ENCODE data around the gene KLHL17.
A peak's percentile ranks its signal among the peaks of the same experiment; 100 is the strongest.

KLHL17 gene

DNA sequence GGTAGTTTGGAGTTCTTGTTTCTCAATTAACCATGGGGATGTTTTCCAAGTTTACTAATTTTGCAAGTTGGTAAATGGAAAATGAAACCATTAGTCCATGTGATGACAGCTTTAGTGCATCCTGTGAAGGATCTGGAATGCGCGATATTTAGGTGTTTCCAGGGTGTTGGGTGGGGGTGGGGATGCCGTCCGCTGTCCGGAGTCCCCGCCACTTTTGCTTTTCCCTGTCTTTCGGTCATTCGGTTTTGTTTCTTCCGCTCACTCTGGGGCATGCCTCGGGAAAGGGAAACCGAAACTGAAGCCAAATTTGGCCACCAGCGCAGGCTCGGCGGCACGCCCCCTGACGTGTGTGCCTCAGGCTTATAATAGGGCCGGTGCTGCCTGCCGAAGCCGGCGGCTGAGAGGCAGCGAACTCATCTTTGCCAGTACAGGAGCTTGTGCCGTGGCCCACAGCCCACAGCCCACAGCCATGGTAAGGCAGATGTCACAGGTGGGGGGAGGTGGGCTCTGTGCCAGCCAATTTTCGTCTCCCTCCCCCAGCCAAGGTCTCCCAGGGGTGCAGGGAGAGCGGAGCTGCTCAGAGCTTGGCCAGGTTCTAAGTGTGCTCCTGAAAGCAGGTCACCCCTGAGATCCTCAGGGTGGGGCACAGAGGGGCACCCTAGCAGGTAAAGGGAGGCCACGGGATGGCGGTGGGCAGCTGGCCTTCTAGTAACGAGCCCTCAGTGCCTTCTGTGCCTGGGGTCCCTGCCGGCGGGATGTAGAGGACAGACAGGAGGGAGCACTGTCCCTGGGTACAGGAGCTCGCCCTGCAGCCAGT, 52.9 kb downstream of the KLHL17 start, which contains the start of gene ISG15:
TSS of gene ISG15 (plus strand) at position 393 of the 817 bp plus-strand sequence. CDS start at position 470, 77 bp downstream.
- H3K27me3 ChIP-seq (ENCODE audit: control insufficient read depth, insufficient read depth, low read length): no peaks in the 10 kb centered on the region
- no peaks in the 10 kb centered on the region for H3K9me3 ChIP-seq (ENCODE audit: control insufficient read depth, low read length)
- peak within 1 kb of the TSS; percentile 70 for H3K4me3 ChIP-seq (ENCODE audit: low read length)
- no peaks in the 10 kb centered on the region for H3K36me3 ChIP-seq (ENCODE audit: control insufficient read depth, insufficient read depth, low read length)
- peak within 1 kb of the TSS; percentile 75 for H3K9ac ChIP-seq (ENCODE audit: low read length)
- H3K4me1 ChIP-seq (ENCODE audit: control insufficient read depth, insufficient read depth, low read length): peaks cover 17% of the 10 kb centered on the region

GRCh38 chr1:1013922-1014648, 53.7 kb downstream of the KLHL17 start:
- H3K9ac ChIP-seq (ENCODE audit: low read length): peak overlapping the region; percentile 75

DNA sequence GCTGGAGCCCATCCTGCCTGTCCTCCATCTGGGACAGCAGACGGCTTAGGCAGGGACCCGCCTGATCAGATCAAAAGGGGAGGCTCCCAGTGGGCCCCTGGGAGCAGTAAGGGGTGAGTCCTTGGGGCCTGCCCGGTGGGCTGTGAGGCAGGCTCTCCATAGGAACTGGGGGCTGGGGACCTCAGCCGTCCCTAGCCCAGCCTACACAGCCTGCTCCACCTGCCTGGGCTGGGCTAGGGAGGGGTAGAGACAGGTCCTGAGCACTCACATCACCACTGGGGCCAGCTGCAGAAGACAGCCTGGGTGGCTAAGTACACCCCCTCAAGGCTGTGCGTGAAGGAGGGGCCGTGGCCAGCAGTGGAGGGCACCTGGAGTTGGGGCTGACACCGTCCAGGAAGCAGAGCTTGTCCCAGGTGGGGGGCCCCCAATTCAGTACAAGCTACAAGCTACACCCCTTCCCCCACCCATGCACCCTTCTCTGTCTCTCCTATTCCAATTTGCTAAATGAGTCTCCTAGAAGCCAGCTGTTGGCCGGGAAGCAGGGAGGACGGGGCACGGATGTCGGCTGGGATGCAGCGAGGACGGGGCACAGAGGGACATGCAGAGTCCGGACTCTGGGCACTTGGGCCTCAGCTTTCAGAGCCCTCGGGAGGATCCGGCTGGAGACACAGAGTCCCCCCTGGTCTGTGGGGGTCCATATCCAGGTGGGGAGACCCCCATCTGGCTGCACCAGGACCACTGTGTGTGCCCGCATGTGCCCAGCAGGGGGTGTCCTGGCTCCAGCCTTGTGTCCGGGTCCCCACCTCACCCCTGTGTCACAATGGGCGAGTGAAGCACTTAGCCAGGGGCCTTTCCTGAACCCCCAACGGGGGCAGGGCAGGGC, 54.7 kb downstream of the KLHL17 start:
- Histone ChIP-seq H3K36me3 (ENCODE audit: control insufficient read depth, insufficient read depth, low read length) (no peaks in the 10 kb centered on the region), H3K4me1 (ENCODE audit: control insufficient read depth, insufficient read depth, low read length) (peaks cover 20% of the 10 kb centered on the region), H3K9ac (ENCODE audit: low read length) (no peak overlapping the region), H3K9me3 (ENCODE audit: control insufficient read depth, low read length) (no peaks in the 10 kb centered on the region), H3K4me3 (ENCODE audit: low read length) (no peak overlapping the region), H3K27me3 (ENCODE audit: control insufficient read depth, insufficient read depth, low read length) (no peaks in the 10 kb centered on the region)

More at GRCh38 chr1:1013922-1014648, 53.7 kb downstream of the KLHL17 start:
- H3K27me3 ChIP-seq (ENCODE audit: control insufficient read depth, insufficient read depth, low read length): no peaks in the 10 kb centered on the region
- H3K36me3 ChIP-seq (ENCODE audit: control insufficient read depth, insufficient read depth, low read length): no peaks in the 10 kb centered on the region
- no peaks in the 10 kb centered on the region for H3K9me3 ChIP-seq (ENCODE audit: control insufficient read depth, low read length)
- H3K4me1 ChIP-seq (ENCODE audit: control insufficient read depth, insufficient read depth, low read length): peaks cover 19% of the 10 kb centered on the region
- peak overlapping the region; percentile 70 for H3K4me3 ChIP-seq (ENCODE audit: low read length)
